ENCODE results near the gene ADAMTS20.

GRCh38 chr12:43318021-43318420 is 234.0 kb downstream of the ADAMTS20 start:
- TF ChIP-seq, protein P1, sequence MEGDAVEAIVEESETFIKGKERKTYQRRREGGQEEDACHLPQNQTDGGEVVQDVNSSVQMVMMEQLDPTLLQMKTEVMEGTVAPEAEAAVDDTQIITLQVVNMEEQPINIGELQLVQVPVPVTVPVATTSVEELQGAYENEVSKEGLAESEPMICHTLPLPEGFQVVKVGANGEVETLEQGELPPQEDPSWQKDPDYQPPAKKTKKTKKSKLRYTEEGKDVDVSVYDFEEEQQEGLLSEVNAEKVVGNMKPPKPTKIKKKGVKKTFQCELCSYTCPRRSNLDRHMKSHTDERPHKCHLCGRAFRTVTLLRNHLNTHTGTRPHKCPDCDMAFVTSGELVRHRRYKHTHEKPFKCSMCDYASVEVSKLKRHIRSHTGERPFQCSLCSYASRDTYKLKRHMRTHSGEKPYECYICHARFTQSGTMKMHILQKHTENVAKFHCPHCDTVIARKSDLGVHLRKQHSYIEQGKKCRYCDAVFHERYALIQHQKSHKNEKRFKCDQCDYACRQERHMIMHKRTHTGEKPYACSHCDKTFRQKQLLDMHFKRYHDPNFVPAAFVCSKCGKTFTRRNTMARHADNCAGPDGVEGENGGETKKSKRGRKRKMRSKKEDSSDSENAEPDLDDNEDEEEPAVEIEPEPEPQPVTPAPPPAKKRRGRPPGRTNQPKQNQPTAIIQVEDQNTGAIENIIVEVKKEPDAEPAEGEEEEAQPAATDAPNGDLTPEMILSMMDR (conservative IDR thresholded peaks at IDR 0.05), result no peak
- TF ChIP-seq ZFX (IDR thresholded peaks at IDR 0.05), result no peak
